Measurements from ENCODE around the gene ZNF385A. TPM values are rescaled to one million over a fixed set of nuclear protein-coding genes. Genes with fewer than 3 reads are reported as not detected.

ZNF385A gene
- total and polyA plus RNA-seq, 2 of the 8 experiments (the other 6 are each of a cell fraction or from before 2014, with no cell fraction given), result 5.2 to 14.3 TPM

DNA sequence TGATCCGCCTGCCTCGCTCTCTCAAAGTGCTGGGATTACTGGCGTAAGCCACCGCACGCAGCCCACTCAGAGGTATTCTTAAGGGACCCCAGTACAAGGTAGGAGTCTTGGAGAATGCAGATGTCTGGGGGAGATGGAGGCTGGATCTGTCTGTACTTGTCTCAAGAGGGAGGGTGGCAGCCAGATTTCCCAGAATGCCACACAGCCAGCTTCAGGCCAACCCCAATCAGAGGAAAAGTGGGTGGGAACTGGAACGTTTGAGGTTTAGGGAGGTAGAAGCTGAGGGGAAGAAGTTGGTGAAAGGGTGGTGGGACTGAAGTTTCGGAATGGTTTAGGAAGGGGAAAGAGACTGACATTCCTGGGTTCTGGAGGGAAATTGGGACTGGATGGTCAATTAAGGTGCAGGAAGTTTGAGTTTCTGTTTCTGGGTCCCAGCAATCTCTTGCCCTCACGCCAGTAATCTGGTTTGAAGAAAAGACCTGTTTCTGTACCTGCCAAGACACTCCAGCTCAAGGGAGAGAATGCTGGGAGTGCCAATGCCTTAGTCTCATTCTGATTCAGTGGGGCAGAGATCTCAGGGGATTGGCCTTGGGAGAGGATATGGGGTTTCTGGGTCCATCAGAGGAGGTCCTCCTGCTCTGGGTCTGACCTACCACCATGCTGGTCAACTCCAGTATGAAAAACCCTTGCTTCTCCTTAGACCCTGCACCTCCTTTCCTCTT, 8.1 kb upstream of the ZNF385A start:
- Histone ChIP-seq H2AK5ac (ENCODE audit: low read depth, low read length) (0 out of 2 replicates have a peak overlapping the region, but pooled peaks have one; percentile 2), H2BK5ac (ENCODE audit: low read depth, low read length) (no peak overlapping the region), H4K8ac (ENCODE audit: extremely low read depth, insufficient read depth, low read length) (no peak overlapping the region), H2BK20ac (ENCODE audit: low read length) (no peak overlapping the region), H3K27ac (ENCODE audit: low read depth, low read length) (no peak overlapping the region), H3K18ac (ENCODE audit: extremely low read depth, low read length) (no peak overlapping the region), H3K27me3 (replicated peaks in 1 of 4; ENCODE audit: control insufficient read depth in 3 of 4, extremely low read depth in 1 of 4, insufficient read depth in 3 of 4, low read length in 3 of 4) (peaks cover 0 to 4% (median 0%) of the 10 kb centered on the region in 4 experiments; a peak in 2 of 7 replicates), H3K79me2 (ENCODE audit: control insufficient read depth in 1 of 2, insufficient read depth in 2 of 2, low read length in 2 of 2) (no peaks in the 10 kb centered on the region), H3K36me3 (ENCODE audit: control insufficient read depth in 2 of 4, insufficient read depth in 4 of 4, low read length in 3 of 4) (peaks cover 0 to 5% (median 2%) of the 10 kb centered on the region in 4 experiments; a peak in 2 of 8 replicates), H4K5ac (ENCODE audit: insufficient read length, low read depth, low read length) (no peak overlapping the region), H2BK120ac (replicated peaks; ENCODE audit: low read depth, low read length) (no peak overlapping the region), H3K14ac (ENCODE audit: insufficient read length) (no peak overlapping the region), H4K20me1 (replicated peaks in 1 of 2; ENCODE audit: control insufficient read depth in 1 of 2, insufficient read depth in 2 of 2, low read length in 2 of 2) (peaks cover 0 to 4% of the 10 kb centered on the region in 2 experiments), H2BK12ac (ENCODE audit: low read depth, low read length) (peak overlapping the region; percentile 29; the same call in 1 of the 2 replicates), H3K23me2 (ENCODE audit: low read depth, low read length) (peaks cover 13% of the 10 kb centered on the region), H3K56ac (replicated peaks; ENCODE audit: insufficient read length, low read depth, low read length) (no peak overlapping the region), H3K23ac (ENCODE audit: insufficient read length) (no peak overlapping the region), H3K4me2 (ENCODE audit: insufficient read depth in 1 of 2, low read depth in 2 of 2, low read length in 2 of 2) (no peak overlapping the region; a peak in 1 of 4 replicates), H4K91ac (replicated peaks; ENCODE audit: insufficient read length, low read length) (no peak overlapping the region), H2BK15ac (ENCODE audit: low read length) (no peak overlapping the region), H3K9me3 (ENCODE audit: insufficient read depth in 2 of 2, low read depth in 1 of 2, low read length in 1 of 2) (no peaks in the 10 kb centered on the region), H3K4ac (replicated peaks; ENCODE audit: insufficient read length, low read depth, low read length) (no peak overlapping the region), H3K4me3 (ENCODE audit: extremely low read depth in 1 of 4, insufficient read depth in 2 of 4, low read depth in 3 of 4, low read length in 4 of 4) (no peak overlapping the region), H3K4me1 (replicated peaks in 1 of 4; ENCODE audit: control insufficient read depth in 3 of 4, insufficient read depth in 4 of 4, low read length in 3 of 4) (peaks cover 22 to 40% (median 35%) of the 10 kb centered on the region in 4 experiments), H3K9ac (replicated peaks in 1 of 4; ENCODE audit: extremely low read depth in 1 of 4, low read depth in 3 of 4, low read length in 3 of 4) (no peak overlapping the region), H3K79me1 (ENCODE audit: low read depth, low read length) (0 out of 2 replicates have a peak, but pooled peaks cover 3% of the 10 kb centered on the region), H2AFZ (ENCODE audit: low read length) (no peak overlapping the region)
- ChIA-PET POLR2A (ENCODE audit: partially characterized antibody) (interaction anchor here (0.8 to 1.3 kb wide), 6 partner anchors 8 to 47 kb away, joined by 3 to 5 read pairs (median 3); partner anchors contain the start of gene ZNF385A), CTCF (ENCODE audit: partially characterized antibody) (interaction anchor here (0.5 to 5.5 kb wide), 29 partner anchors 9 to 451 kb away, joined by 3 to 110 read pairs (median 5); partner anchors contain the start of genes GTSF1, ITGA5 and ZNF385A)
- FAIRE-seq (no peak), DNase-seq (ENCODE audit: low read depth in 1 of 2, low spot score in 2 of 2) (no peak)
- 94 to 100% methylated on average over 1 to 8 of the region's 8 CpGs for WGBS, 2 experiments (ENCODE audit: extremely low coverage in 1 of 2, insufficient coverage in 1 of 2, insufficient read length in 1 of 2, insufficient replicate concordance in 2 of 2, low coverage in 1 of 2, low lambda C conversion rate in 2 of 2, missing lambda C conversion rate in 1 of 2)
- no peak for TF ChIP-seq TCF12 (IDR thresholded peaks at IDR 0.05; ENCODE audit: low read depth, low read length)
- no peak for TF ChIP-seq KDM4A (IDR thresholded peaks at IDR 0.05; ENCODE audit: low read depth, low read length, severe bottlenecking)
- no peak for TF ChIP-seq HDAC6 (IDR thresholded peaks at IDR 0.05; ENCODE audit: low read depth, low read length)
- TF ChIP-seq ATF2 (IDR thresholded peaks at IDR 0.05; ENCODE audit: low read length), result no peak
- TF ChIP-seq SP4 (IDR thresholded peaks at IDR 0.05; ENCODE audit: low read length), result no peak
- TF ChIP-seq SP2 (IDR thresholded peaks at IDR 0.05; ENCODE audit: low read length), result no peak
- TF ChIP-seq PHF8 (conservative IDR thresholded peaks at IDR 0.05; ENCODE audit: low read depth, low read length), result no peak
- no peak for TF ChIP-seq GTF2F1 (IDR thresholded peaks at IDR 0.05; ENCODE audit: borderline replicate concordance, low read depth, low read length)
- TF ChIP-seq YY1 (IDR thresholded peaks at IDR 0.05; ENCODE audit: low read depth, low read length), result no peak
